NCI-H510A treated with DMSO at 0.1 percent for 48 hours (cell line): ENCODE results near the gene LIF.
"Not testable (repeated sequence)": the region's sequence is repeated elsewhere in the genome, so short reads cannot be mapped to it uniquely, and the experiment has no call there.

Experiments
- DNase-seq: peaks from one replicate; lab custom pipeline; 2025; lab: John Stamatoyannopoulos, UW

Gene LIF

DNA sequence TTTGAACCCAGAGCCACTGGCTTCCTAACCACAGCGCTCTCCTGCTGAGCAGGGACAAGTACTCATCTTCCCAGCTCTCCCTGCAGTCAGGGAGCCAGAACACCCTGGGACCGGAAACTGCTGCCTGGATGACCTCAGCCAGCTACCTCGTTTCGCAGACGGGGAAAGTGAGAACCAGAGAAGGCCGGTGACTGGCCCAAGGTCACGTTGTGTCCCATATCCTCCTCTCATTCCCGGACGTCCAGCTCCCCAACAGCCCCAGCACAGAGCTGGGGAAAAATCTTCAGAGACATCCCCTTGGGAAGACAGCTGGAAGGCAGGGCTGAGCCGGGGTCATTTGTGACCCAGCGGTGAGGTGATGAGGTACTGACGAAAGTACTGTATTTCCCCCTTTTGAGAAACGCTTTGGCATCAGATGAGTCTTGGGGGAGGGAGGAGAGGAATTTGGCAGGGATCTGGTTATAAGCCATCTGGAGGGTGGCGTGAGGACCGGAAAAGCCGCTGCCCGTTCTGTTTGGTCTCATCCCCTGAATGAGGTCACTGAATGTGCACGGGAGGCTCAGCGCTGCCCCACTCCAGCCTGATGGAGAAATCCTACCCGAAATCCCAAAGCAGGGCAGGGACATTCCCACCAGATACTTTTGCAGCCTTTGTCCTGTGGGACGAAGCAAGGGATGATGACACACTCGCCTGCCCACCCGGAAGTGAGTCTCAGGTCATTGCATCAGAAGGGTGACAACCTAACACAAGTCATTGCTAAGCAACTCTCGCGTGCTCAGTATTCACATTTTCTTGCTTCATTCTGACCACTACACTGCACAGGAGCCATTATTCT is 41.1 kb downstream of the LIF start:
- DNase-seq = no peak

DNA sequence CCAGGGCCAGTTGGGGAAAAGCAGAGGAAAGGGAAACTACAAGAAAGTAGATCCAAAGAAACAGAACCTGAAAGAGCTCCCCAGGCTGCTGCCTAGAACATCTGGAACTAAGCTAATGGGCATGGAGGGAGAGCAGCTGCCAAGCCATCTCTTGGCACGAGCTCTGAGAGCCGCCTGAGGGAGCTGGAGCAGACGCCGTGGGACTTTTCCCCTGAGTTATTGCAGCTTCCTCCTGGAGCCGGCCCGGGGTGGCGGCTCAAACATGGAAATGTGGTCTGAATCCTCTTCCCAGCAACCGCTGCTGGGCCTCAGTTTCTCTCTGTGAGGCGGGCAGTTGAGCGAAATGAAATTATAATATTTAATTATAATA is 41.8 kb downstream of the LIF start:
- DNase-seq = no peak

DNA sequence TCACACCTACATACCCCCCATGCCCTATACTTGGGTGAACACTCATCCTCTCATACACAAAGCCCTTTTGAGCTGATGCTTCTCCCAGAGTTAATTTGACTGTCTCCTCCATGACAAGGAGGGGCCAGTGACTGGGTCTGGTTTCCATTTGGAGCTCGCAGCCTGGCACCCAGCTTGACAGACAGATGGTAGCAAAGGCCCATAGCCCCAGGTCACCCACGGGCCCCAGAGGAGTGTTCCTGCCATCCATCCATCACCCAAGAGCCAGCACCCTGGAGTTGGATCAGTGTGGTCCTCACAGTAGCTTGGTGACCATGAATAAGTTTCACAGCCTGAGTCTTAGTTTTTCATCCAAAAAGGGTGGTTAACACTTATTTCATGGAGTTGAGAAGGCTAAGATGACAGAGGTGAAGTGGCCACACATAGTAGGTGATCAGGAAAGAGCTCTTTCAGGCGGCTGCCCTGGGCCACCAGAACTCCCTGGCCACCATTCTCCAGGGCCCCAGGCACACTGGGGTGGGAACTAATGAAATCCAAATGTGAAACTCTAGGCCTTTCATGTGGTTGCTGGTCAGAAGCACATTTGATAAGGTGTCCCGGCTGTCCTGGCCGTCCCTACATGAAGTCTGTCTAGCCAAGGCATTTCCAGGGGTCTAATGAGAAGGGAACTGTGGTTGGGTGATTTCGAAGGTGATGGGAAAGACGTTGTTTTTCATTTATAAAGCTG is 42.4 kb downstream of the LIF start:
- DNase-seq = no peak

DNA sequence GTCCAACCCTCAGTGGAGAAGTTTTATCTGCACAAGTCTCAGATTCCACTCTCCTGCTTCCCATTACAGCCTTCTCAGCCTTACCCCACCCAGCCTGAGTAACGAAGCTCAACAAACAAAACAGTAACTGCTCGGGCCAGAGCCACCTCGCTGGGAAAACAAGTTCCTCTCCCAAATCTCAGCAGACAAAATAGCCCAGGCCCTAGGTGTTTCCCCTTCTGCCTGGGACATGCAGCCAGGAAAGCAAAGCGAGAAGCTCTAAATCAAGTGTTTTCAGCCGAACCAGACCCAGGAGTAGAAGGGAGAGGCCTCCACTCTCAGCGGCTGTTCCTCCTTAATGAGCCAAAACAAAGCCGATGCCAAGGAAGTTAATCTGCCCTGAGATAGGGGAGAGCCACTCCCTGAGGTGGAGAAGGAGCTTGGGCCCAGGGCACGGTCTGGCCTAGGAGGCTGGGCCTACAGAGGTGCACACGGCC is 44.0 kb downstream of the LIF start:
- no peak for DNase-seq

GRCh38 chr22:30201945-30202344 is 44.6 kb downstream of the LIF start:
- DNase-seq = no peak

DNA sequence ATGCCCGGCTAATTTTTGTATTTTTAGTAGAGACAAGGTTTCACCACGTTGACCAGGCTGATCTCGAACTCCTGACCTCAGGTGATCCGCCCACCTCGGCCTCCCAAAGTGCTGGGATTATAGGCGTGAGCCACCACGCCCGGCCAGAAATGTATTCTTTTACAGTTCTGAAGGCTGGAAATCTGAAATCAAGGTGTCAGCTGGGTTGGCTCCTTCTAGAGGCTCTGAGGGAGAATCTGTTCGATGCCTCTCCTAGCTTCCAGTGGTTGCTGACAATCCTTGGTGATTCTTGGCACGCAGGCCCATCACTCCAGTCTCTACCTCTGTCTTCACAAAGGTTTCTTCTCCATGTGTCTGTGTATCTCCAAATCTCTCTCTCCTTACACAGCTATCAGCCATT is 45.7 kb downstream of the LIF start:
- not testable (repeated sequence) for DNase-seq

DNA sequence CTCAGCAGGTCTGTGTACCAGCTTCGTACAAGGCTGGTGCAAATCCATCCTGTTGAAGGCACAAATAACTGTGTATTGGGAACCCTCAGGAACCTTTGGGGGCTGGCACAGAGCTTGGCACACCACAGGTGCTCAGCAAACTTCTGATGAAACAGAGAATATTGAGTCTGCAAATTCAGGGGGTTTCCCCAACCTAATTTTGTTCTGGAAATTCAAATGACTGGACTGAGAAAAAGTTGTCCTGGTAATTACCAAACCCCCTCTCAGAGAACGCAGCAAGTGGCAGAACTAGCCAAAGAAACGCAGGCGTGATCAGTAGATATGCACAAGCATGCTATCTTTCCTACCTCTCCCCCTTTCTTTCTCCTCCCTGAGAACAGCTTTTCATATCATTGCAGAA is 47.6 kb downstream of the LIF start:
- DNase-seq = no peak

- DNase-seq = no peak
Observed at GRCh38 chr22:30198152-30198825, 48.3 kb downstream of the LIF start.

DNA sequence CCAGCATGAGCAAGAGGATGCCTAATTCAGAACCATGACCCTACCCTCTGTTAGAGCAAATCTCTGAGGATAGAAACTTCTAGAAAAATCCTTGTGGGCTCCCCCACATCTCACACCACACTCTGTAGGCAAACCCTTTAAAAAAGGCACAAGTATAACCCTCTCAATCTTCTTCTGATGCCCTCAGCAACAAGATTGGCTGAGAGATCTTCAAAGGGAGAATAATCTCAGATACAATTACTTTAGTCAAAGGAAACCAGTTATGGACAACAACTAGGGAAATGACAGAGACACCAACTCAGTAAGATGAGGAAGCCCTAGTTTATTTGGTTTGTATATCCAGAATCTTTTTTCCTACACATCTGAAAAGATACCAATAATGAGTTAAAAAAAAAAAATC is 49.2 kb downstream of the LIF start:
- no peak for DNase-seq

GRCh38 chr22:30196880-30197336 is 49.7 kb downstream of the LIF start:
- no peak for DNase-seq

DNA sequence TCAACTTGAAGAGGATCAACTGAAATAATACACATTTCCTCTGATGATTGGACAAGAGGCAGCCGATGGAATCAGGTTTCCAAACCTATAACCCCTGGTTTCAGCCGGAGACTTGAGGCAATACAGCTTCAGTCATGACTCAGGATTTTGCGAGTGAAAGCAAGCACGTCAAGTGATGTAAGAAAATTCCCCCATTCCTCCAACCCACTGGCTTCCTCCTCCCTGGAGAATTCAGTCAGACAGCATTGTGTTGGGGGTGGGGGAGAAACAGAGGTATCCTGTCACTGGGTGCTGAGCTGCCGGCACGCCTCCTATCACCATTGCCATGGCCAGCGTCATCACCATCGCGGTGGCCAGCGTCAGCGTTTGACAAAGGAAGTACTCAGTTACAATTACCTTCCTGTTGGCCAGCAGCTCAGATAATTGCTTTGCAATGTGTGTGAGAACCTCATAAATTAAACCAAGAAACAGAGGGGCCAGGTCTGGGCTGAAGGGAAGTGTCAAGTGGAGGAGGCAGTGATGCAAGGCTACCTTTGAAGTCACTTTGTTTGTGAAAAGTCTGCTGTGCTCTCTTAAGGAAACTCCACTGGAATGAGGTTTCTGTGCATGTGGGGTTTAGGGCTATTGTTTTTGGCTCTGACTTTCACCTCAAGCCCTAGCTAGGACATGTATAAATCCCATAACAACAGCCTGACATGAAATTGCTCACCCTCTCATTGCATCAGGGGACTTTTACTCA is 50.2 kb downstream of the LIF start:
- DNase-seq = peak; percentile 96

GRCh38 chr22:30195245-30196140 is 51.1 kb downstream of the LIF start:
- no peak for DNase-seq

- DNase-seq = no peak
Observed at GRCh38 chr22:30193031-30193775, 53.4 kb downstream of the LIF start.

GRCh38 chr22:30192427-30192826 is 54.1 kb downstream of the LIF start:
- peak; percentile 34 for DNase-seq

- DNase-seq = no peak
Observed at GRCh38 chr22:30191040-30191701, 55.4 kb downstream of the LIF start.

DNA sequence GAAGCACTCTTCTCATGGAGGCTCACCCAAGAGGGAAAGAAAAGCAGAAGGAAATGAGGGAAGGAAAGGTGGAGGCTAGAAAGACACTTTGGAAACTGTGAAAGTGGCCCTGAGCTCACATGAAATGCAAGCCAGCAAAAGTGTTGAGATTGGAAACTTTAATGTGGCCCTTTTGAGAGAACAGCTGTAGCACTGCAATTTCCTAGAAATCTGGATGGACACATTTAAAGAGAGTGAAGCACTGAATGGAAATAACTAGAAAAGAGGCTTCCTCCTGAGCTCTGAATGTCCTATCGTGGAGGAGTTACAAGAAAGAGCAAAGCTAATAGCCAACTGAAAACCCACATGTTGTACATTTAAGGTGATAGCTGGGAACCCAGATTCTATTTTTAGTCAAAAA is 56.0 kb downstream of the LIF start:
- no peak for DNase-seq
